GM20431 (cell line): Measurements from ENCODE around the gene VPS54.

ENCODE experiments used
- in situ Hi-C: fragments of 300-500 bp; cut with MseI, MboI; formaldehyde crosslinking; loops from one replicate; pipeline ENCODE4 v1.15.0; 2020; ENCODE audit warnings: low sequenced_read_pairs; ENCODE audit not compliant: unreplicated experiment

The VPS54 gene

GRCh38 chr2:64025741-64026140, 6.5 kb upstream of the VPS54 start:
- in situ Hi-C loops = no loop called here

- in situ Hi-C loops = no loop called here
These were observed 5.2 kb upstream of the VPS54 start for GRCh38 chr2:64024259-64024949.

GRCh38 chr2:64023485-64024258, 4.4 kb upstream of the VPS54 start:
- in situ Hi-C loops = no loop called here

- in situ Hi-C loops = no loop called here
These were observed 2.4 kb upstream of the VPS54 start for GRCh38 chr2:64021578-64021977.

- in situ Hi-C loops = no loop called here
These were observed 824 bp upstream of the VPS54 start for GRCh38 chr2:64019975-64020528.

GRCh38 chr2:64018701-64019082, 536 bp downstream of the VPS54 start:
- in situ Hi-C loops = no loop called here

GRCh38 chr2:64017811-64018700, 1.2 kb downstream of the VPS54 start:
- in situ Hi-C loops = no loop called here

GRCh38 chr2:64015898-64016297, 3.3 kb downstream of the VPS54 start:
- in situ Hi-C loops = no loop called here

- in situ Hi-C loops = no loop called here
These were observed 3.8 kb downstream of the VPS54 start for GRCh38 chr2:64015391-64015790.

GRCh38 chr2:64014628-64015027, 4.6 kb downstream of the VPS54 start:
- in situ Hi-C loops = no loop called here

GRCh38 chr2:64013053-64013452, 6.2 kb downstream of the VPS54 start:
- in situ Hi-C loops = no loop called here

GRCh38 chr2:64012115-64012514, 7.1 kb downstream of the VPS54 start:
- in situ Hi-C loops = no loop called here

- in situ Hi-C loops = no loop called here
These were observed 10.7 kb downstream of the VPS54 start for GRCh38 chr2:64008434-64009009.

- in situ Hi-C loops = no loop called here
These were observed 11.3 kb downstream of the VPS54 start for GRCh38 chr2:64007924-64008323.

GRCh38 chr2:64005707-64006356, 13.4 kb downstream of the VPS54 start:
- in situ Hi-C loops = no loop called here

- in situ Hi-C loops = no loop called here
These were observed 16.0 kb downstream of the VPS54 start for GRCh38 chr2:64003239-64003638.

GRCh38 chr2:64001382-64002101, 17.7 kb downstream of the VPS54 start:
- in situ Hi-C loops = no loop called here

GRCh38 chr2:64000630-64001381, 18.4 kb downstream of the VPS54 start:
- in situ Hi-C loops = no loop called here
